Inflammatory macrophage treated with lipopolysaccharide for 1 hour (primary cell): ENCODE results near the gene OR2T12.
"Not testable (repeated sequence)": the region's sequence is repeated elsewhere in the genome, so short reads cannot be mapped to it uniquely, and the experiment has no call there.

Experiments
- DNase-seq, 2 donors: peaks; one replicate each; pipeline ENCODE4 v3.0.0-alpha.2; 2020 to 2022

OR2T12 gene, protein sequence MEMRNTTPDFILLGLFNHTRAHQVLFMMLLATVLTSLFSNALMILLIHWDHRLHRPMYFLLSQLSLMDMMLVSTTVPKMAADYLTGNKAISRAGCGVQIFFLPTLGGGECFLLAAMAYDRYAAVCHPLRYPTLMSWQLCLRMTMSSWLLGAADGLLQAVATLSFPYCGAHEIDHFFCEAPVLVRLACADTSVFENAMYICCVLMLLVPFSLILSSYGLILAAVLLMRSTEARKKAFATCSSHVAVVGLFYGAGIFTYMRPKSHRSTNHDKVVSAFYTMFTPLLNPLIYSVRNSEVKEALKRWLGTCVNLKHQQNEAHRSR

DNA sequence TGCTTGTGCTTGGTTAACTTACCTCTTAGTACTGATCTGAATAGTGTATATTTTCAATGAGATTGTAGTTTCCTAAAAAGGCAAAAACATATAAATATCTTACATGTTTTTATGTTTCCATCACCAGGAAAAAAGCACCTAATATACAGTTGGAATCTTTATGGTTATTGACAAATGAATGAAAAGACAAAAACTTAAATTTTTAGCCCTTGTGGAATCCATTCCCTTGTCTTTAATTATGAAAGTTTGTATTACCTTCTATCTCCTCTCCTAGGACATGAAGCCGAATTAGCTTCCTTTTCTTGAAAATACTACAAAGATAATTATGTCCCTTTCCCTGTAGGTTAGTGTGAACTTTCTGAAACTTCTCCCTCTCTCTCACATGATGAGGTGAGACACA lies at the start of gene OR2T12:
Gene OR2T12, minus strand, starts transcription at position 101 of the 400 bp plus-strand sequence. CDS start 7,846 bp downstream, outside the sequence.
- no peak for DNase-seq

DNA sequence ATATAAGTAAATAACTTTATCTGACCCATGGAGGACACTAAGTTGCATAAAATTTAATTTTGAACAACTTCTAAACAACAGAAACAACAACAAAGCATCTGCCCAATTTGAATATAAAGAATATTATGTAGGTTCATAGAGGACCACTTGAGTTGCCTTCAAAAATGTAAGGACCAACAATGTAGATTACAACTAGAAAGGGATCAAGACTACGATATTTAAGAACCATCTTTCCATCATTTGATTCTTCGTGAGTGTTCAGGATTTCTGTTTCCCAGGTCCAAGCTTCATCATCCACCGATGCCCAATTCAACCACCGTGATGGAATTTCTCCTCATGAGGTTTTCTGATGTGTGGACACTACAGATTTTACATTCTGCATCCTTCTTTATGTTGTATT lies 45.3 kb upstream of the OR2T12 start, which contains the start of gene OR14C36:
Gene OR14C36, plus strand, starts transcription at position 301 of the 400 bp plus-strand sequence. Its CDS starts 0 bp downstream, at position 301.
- no peak for DNase-seq

DNA sequence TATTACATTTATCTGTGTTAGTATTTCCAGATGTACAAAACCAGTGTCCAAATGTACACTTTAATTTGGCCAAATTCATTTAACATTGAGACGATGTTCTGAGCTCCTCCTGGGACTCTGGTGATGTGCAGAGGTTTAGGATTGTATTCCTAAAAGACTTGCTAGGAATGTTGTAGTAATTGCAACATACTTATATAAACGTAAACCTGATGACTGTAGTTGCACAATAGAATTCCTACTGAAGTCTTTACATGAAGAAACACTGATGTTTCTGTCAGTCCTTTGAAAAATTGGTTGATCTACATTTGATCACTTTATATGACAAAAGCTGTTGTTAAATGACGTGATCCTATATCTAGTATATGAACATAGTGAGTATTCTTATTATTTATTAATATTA lies 40.2 kb upstream of the OR2T12 start:
- no peak for DNase-seq

DNA sequence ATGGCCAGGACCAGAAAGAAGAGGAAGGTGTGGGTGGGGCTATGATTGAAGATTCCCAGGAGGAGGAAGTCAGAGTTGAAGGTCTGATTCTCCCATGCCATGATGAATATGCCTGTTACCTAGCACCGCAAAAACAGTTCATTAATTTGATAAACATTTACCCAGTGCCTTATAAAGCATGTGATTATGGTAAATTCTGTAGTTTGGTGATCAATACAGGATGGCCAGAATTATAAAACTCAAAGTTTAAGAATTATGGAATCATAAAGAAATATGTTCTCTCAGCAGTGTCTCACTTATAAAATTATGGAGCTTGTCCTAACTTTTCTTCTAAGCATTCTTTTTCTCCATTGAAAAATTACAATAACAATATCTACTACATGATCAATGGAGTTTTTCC lies 21.2 kb upstream of the OR2T12 start, which contains the start of gene OR2M7:
Gene OR2M7, minus strand, starts transcription at position 101 of the 400 bp plus-strand sequence. Its CDS starts 0 bp downstream, at position 101.
- no peak for DNase-seq

DNA sequence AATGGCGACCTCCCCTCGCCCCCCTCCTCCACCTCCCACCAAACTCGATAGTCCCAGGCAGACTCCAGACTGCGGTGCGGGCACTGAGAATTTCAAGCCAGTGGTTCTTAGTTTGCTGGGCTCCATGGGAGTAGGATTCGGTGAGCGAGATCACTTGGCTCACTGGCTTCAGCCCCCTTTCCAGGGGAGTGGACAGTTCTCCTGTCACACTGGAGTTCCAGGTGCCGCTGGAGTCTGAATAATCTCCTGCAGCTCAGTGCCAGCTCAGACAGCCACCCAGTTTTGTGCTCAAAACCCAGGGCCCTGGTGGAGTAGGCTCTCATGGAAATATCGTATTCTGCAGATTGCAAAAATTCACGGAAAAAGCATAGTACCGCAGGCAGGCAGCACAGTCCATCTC lies 13.6 kb upstream of the OR2T12 start:
- no peak for DNase-seq

DNA sequence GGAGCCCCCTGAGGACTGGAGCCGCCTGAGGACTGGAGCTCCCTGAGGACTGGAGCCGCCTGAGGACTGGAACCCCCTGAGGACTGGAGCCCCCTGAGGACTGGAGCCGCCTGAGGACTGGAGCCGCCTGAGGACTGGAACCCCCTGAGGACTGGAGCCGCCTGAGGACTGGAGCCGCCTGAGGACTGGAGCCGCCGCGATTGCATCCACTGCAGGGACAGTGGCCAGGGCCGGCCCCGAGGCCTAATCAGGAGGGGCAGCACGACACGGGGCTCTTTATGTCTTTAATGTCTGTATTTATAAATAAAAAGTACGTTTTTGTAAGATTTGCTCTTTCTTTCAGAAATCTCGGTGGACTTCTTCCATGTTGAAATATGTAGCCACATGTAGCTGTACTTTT lies 3.5 kb upstream of the OR2T12 start:
- DNase-seq = not testable (repeated sequence)

DNA sequence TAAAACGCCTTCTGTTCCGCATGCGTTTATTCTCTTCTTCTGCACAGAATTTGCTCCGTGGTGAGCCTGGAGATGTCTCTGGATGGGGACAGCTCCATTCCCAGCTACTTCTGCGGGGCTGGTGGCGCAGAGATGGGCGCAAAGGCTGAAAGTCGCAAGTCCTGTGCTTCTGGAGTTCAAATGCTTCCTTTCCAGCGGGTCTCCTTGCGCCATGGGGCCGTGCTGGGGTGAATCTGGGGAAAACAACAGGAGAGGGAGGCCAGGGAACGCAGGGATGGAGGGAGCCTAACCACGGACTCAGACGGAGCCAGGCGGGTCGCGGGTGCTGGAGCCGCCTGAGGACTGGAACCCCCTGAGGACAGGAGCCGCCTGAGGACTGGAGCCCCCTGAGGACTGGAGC lies 2.9 kb upstream of the OR2T12 start:
- no peak for DNase-seq

DNA sequence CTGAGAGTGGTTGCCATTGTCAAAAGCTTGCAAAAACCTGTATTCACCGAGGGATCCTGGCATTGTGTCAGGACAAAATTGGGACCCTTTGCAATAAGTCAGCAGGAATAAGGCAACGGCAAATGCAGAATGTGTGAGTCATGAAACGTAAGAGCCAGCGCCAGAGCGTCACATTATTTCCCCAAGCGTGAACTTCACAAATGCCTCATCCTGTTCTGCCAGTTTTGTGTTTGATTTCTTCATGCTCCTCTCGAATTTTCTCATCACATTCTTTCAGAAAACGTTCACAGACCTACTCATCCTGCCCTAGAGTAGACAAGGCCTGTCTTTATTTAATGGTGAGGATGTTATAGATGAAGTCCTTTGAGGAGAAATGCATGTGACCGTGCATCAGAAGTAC lies 2.4 kb upstream of the OR2T12 start:
- DNase-seq = not testable (repeated sequence)

DNA sequence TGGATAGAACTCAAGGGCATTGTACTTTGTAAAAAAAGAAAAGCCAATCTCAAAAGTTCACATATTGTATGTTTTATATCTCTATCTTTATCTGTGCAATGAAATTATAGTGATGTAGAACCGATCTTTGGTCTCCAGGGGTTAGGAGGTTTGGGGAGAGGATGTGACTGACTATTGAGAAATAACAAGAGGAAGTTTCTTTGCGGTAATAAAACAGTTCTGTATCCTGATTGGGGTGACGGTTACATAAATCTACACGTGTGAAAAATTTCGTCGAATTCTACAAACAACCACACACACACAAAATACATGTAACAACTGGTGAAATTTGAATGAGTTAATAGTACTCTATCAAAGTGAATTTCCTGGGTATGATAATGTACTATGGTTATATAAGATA lies 14.8 kb downstream of the OR2T12 start:
- DNase-seq = peak in 1 of 2 donors; percentile 1

DNA sequence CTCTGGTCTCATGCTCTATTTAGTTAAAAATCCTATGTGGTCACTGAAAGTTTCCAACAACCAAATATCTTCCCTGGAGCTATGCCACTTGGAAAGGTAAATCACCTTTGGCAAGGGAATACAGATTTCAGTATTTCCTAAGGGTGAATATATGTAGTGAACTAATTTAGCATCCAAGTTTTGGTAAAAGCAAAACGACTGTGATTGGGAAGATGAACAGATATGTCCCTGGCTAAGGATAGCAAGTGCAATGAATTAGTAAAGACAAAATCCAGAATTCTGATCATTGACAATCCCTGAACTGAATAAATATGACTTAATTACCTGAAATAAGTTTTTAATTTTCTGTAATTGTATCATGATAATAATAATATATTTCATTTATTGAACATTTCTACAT lies 25.3 kb downstream of the OR2T12 start, which contains the start of gene OR2T33:
Gene OR2T33, minus strand, starts transcription at position 101 of the 400 bp plus-strand sequence. CDS start 4,162 bp downstream, outside the sequence.
- no peak for DNase-seq

DNA sequence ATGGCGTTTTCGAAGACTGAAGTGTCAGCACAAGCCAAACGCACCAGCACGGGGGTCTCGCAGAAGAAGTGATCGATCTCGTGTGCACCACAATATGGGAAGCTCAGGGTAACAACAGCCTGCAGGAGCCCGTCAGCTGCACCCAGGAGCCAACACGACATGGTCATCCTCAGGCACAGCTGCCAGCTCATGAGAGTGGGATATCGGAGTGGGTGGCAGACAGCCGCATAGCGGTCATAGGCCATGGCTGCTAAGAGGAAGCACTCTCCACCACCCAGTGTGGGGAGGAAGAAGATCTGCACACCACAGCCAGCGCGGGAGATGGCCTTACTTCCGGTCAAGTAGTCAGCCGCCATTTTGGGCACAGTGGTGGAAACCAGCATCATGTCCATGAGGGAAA lies 30.0 kb downstream of the OR2T12 start:
- DNase-seq = not testable (repeated sequence)

DNA sequence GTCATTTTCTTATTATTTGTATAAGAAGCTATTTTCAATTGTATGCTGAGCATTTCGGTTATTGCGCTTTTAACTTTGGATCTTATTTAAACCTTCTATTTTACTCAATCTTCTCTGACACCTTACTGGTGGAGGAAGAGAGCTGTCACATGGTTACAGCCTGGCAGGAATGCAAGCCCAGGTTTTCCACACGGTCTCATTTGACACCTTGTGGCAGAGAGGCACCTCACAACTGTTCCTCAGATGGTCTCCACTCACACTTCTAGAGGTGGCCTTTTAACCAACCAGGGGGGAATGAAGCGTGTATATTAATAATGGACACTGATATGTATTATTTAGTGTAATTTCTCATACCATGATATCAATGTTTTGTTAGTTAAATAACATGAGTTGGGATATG lies 35.0 kb downstream of the OR2T12 start:
- DNase-seq = no peak

DNA sequence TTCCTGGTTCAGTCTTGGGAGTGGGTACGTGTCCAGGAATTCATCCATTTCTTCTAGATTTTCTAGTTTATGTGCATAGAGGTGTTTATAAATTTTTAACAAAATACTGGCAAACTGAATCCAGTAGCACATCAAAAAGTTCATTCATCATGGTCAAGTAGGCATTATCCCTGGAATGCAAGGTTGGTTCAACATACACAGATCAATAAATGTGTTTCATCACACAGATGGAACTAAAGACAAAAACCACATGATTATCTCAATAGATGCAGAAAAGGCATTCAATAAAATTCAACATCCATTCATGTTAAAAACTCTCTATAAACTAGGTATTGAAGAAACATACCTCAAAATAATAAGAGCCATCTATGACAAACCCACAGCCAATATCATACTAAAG lies 43.9 kb downstream of the OR2T12 start:
- DNase-seq = not testable (repeated sequence)

DNA sequence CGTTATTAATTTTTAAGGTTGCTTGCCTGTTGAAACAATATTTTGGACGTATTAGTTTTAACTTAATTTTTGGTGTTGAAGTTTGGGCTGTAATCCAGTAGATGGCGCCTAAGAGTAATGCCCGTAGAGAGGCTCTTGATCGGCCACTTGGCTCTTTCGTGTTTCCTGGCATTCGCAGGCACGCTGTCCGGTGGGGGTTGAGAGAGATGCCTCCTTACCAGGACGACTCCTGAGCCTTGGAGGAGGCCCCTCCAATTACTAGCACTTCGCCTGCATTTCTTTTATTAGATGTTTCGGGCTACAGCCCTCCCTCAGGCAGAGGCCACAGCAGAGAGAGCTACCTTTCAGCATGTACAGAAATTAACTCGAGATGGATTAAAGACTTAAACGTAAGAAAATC lies 60.0 kb downstream of the OR2T12 start:
- DNase-seq = peak; percentile 37 to 75
